Measurements from ENCODE around the gene MRPL44.

MRPL44 gene

GRCh38 chr2:223925106-223925505 lies 32.2 kb upstream of the MRPL44 start:
- Mint-ChIP-seq H3K36me3 (ENCODE audit: low read depth) (peaks cover 83% of the 10 kb centered on the region), H3K4me1 (no peaks in the 10 kb centered on the region), H3K27me3 (ENCODE audit: low read depth) (no peaks in the 10 kb centered on the region), H3K9me3 (peaks cover 14% of the 10 kb centered on the region), H3K4me3 (no peak overlapping the region), H3K27ac (no peak overlapping the region)
- TF ChIP-seq, protein P1, sequence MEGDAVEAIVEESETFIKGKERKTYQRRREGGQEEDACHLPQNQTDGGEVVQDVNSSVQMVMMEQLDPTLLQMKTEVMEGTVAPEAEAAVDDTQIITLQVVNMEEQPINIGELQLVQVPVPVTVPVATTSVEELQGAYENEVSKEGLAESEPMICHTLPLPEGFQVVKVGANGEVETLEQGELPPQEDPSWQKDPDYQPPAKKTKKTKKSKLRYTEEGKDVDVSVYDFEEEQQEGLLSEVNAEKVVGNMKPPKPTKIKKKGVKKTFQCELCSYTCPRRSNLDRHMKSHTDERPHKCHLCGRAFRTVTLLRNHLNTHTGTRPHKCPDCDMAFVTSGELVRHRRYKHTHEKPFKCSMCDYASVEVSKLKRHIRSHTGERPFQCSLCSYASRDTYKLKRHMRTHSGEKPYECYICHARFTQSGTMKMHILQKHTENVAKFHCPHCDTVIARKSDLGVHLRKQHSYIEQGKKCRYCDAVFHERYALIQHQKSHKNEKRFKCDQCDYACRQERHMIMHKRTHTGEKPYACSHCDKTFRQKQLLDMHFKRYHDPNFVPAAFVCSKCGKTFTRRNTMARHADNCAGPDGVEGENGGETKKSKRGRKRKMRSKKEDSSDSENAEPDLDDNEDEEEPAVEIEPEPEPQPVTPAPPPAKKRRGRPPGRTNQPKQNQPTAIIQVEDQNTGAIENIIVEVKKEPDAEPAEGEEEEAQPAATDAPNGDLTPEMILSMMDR (IDR thresholded peaks at IDR 0.05; ENCODE audit: unreplicated experiment in 3 of 3), result no peak

GRCh38 chr2:223928113-223929006 lies 28.9 kb upstream of the MRPL44 start:
- Mint-ChIP-seq H3K4me1 (peaks cover 11% of the 10 kb centered on the region), H3K27ac (no peak overlapping the region), H3K36me3 (ENCODE audit: low read depth) (peaks cover 54% of the 10 kb centered on the region), H3K27me3 (ENCODE audit: low read depth) (no peaks in the 10 kb centered on the region), H3K9me3 (peaks cover 14% of the 10 kb centered on the region), H3K4me3 (no peak overlapping the region)
- TF ChIP-seq, protein P1 (IDR thresholded peaks at IDR 0.05; ENCODE audit: unreplicated experiment in 3 of 3), result no peak

DNA sequence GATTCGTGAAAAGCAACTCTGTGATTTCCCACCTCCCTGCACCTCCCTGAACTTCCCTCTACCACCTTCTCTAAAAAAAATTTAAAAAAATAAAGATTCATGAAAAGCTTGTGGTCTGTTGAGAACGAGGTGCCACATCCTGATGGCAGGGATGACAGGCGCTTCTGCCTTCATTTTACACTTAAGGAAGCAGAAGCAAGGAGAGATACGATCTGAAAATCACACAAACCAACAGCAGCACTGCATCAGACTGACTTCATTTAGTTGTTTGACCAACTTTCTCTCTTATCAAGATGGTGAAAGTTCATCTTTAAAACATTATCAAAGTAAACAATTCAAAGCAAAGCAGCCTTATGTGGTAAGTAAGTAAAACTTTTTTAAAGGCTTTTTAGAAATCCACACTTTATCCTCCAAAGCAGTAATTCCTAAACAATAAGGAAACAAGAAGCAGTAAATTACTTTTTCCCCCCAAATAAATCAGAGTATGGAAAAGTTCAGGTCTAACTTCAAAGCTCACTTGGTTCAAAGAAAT lies 27.6 kb upstream of the MRPL44 start:
- H3K9me3 Mint-ChIP-seq, result peaks cover 14% of the 10 kb centered on the region
- H3K36me3 Mint-ChIP-seq (ENCODE audit: low read depth), result peaks cover 45% of the 10 kb centered on the region
- H3K27me3 Mint-ChIP-seq (ENCODE audit: low read depth), result no peaks in the 10 kb centered on the region

GRCh38 chr2:223930103-223930976 lies 26.9 kb upstream of the MRPL44 start:
- H3K36me3 Mint-ChIP-seq (ENCODE audit: low read depth), result peaks cover 38% of the 10 kb centered on the region
- no peak overlapping the region for H3K4me3 Mint-ChIP-seq
- peaks cover 19% of the 10 kb centered on the region for H3K4me1 Mint-ChIP-seq
- TF ChIP-seq, protein P1 (IDR thresholded peaks at IDR 0.05; ENCODE audit: unreplicated experiment in 3 of 3), result no peak
- H3K27ac Mint-ChIP-seq, result no peak overlapping the region
- H3K9me3 Mint-ChIP-seq, result peaks cover 14% of the 10 kb centered on the region
- no peaks in the 10 kb centered on the region for H3K27me3 Mint-ChIP-seq (ENCODE audit: low read depth)

More for the DNA sequence above, 27.6 kb upstream of the MRPL44 start:
- Mint-ChIP-seq H3K4me3 (no peak overlapping the region), H3K4me1 (peaks cover 12% of the 10 kb centered on the region), H3K27ac (no peak overlapping the region)
- TF ChIP-seq, protein P1 (IDR thresholded peaks at IDR 0.05; ENCODE audit: unreplicated experiment in 3 of 3), result no peak

DNA sequence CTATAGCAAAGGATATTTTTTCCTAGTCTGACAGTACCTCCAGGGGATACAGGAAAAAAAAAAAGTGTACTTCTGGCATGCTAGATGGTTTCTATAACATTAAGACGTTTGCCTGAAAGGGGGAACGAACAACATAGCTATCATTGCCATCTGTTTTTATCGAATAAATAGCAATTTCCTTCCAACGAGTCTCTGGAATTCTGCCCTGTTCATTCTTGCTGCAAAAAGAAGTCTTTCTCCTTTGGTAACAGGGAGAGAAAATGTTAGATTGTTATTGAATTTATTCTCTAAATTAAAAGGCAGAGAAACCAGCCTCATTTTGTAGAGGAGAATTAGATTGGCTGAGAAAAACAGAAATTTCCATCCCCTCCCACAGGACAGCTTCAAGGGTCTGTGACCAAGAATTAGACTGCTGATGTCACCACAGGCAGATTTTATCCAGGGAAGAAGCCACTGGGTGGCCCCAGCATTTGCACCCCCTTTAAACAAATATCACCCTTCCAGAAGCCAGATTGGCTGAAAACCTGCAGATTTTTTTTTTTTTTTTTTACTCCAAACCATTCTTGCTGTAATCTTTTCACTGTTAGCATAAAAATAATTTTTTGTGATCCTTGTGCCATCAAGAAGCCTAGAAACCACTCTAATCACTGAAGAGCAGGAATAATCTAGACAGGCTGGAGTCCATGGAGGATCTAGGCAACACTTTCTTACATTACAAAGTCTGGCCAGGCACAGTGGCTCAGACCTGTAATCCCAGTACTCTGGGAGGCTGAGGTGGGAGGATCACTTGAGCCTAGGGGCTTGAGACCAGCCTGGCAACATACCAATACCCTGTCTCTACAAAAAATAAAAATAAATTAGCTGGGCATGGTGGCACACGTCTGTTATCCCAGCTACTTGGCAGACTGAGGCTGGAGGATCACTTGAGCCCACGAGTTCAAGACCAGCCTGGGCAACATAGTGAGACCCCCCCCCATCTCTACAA lies 24.2 kb upstream of the MRPL44 start:
- Mint-ChIP-seq H3K36me3 (ENCODE audit: low read depth) (peaks cover 12% of the 10 kb centered on the region), H3K27me3 (ENCODE audit: low read depth) (no peaks in the 10 kb centered on the region), H3K4me1 (peaks cover 32% of the 10 kb centered on the region), H3K27ac (peak overlapping the region in 1 of 3 experiments; percentile 52), H3K4me3 (no peak overlapping the region), H3K9me3 (peaks cover under 1% of the 10 kb centered on the region)
- TF ChIP-seq, protein P1 (IDR thresholded peaks at IDR 0.05; ENCODE audit: unreplicated experiment in 3 of 3), result no peak

Data from nephron (organoid).